NCI-H1417 treated with DMSO at 0.1 percent for 48 hours (cell line): ENCODE results near the gene ARHGAP26.

Source experiments
- DNase-seq: peaks from one replicate; lab custom pipeline; 2025; lab: John Stamatoyannopoulos, UW

Gene ARHGAP26, protein sequence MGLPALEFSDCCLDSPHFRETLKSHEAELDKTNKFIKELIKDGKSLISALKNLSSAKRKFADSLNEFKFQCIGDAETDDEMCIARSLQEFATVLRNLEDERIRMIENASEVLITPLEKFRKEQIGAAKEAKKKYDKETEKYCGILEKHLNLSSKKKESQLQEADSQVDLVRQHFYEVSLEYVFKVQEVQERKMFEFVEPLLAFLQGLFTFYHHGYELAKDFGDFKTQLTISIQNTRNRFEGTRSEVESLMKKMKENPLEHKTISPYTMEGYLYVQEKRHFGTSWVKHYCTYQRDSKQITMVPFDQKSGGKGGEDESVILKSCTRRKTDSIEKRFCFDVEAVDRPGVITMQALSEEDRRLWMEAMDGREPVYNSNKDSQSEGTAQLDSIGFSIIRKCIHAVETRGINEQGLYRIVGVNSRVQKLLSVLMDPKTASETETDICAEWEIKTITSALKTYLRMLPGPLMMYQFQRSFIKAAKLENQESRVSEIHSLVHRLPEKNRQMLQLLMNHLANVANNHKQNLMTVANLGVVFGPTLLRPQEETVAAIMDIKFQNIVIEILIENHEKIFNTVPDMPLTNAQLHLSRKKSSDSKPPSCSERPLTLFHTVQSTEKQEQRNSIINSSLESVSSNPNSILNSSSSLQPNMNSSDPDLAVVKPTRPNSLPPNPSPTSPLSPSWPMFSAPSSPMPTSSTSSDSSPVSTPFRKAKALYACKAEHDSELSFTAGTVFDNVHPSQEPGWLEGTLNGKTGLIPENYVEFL

DNA sequence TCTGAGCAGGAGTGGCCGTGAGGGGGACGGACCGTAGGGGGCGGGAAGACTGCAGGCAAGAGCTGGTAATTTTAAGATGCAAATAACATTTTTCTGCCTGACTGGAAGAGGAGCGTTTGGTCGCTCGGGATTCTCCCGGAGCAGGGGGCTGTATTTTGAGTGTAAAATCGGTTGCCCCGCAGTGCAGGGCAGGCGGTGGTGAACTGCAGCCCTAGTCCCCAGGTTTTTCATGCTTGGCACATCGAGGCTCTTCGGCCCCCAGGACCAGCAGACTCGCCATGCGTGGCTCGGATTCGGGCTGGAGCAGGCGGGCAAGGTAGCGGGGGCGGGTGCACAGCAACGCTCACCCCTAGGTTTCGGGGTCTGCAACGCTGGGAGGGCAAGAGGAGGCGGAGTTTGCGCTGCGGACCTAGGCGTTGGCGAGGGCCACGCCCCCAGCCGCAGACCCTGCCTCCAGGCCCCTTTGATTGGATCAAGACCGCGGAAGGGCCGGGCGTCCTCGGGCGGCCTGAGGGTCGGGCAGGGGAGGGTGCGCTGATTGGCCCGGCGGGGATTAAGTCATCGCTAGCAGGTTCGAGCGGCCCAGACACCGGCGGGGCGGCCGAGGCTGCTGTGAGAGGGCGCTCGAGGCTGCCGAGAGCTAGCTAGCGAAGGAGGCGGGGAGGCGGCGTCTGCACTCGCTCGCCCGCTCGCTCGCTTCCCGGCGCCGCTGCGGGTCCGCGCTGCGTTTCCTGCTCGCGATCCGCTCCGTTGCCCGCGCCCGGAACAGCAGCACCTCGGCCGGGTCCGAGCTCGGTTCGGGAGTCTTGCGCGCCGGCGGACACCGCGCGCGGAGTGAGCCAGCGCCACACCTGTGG, at the start of gene ARHGAP26:
ARHGAP26 (plus strand) TSS at position 585 of the 857 bp plus-strand sequence. CDS start 385 bp downstream, outside the sequence.
- peak; percentile 24 for DNase-seq

DNA sequence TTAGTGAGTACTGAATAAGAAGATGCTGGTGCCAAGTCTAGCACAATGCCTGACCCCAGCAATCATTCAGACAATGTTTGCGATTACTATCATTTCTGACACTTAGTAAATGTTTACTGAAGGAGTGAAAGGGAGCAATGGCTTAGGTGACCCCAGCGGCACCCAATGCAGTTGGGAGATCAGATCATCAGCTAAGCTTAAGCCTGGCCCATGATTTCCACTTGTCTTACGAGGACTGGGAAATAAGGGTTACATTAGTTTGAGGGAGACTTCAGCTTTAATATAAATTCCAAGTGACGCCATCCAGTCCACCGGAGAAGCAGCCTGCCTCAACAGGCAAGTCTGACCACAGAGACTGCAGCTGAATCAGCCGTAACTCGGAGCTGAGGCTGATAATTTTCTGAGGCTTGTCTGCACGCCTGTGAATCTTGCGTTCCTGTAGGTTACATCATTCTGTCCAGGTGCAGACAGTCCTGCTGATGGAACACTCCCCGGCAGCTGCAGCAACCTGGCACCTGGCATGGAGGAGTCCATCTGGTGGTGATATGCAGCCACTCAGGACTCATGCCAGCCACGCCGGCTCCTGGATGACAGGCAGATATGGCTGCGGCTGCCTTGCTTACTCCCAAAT, 49.4 kb upstream of the ARHGAP26 start:
- peak; percentile 51 for DNase-seq

DNA sequence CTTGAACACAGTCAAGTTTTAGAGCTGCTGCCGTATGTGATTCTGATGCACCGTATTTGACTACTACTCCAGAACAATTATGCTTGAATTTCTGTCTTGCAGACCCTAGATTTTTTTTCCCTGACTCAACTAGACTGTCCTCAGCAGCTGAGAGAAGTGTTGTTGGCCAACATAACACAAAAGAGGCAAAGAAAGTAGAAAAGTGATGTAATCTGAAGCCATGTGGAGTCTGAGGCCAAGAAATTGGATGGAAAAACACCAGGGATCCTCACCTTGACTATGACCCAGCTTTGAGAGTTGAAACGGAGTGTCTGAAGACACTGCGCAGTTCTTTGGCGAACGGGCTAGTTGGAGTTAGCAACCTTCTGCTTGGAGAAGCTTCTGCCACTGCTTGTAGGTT, 48.0 kb upstream of the ARHGAP26 start:
- no peak for DNase-seq

DNA sequence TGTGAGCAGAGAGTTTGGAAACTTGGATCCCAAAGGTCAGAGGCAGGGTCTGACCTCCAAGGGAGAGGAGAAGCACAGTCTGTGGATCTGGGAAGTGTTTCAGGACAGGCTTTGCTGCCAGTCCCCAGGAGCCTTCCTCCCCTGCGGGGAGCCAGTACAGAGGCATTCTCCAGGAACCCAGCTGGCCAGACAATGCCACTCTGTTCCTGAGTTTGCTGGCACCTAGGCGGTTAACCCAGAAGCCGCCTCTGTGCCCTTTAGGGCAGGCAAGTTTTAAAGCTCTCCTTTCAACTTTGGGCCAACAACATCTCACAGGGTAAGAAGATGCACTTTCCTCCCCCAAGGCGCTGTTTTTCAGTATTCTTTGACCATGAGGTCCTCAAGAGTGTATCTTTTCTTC, 47.3 kb upstream of the ARHGAP26 start:
- no peak for DNase-seq

DNA sequence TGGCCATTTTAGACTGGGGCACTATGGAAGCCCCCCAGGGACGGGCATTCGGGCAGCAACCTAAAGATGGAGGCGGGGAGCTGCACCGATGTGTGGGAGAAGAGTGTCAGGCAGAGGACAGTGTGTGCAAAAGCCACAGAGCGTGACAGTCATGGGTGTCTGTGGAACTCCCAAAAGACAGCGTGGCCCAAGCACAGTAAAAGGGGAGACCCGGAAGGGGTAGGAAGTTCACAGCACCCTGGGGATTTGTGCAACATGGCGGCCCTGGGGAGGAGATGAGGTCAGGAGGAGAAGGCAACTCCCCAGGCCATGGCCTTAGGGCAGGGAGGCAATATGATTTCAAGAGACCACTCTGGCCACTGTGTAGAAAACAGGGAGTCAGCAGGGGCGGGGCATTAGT, 45.4 kb upstream of the ARHGAP26 start:
- no peak for DNase-seq

DNA sequence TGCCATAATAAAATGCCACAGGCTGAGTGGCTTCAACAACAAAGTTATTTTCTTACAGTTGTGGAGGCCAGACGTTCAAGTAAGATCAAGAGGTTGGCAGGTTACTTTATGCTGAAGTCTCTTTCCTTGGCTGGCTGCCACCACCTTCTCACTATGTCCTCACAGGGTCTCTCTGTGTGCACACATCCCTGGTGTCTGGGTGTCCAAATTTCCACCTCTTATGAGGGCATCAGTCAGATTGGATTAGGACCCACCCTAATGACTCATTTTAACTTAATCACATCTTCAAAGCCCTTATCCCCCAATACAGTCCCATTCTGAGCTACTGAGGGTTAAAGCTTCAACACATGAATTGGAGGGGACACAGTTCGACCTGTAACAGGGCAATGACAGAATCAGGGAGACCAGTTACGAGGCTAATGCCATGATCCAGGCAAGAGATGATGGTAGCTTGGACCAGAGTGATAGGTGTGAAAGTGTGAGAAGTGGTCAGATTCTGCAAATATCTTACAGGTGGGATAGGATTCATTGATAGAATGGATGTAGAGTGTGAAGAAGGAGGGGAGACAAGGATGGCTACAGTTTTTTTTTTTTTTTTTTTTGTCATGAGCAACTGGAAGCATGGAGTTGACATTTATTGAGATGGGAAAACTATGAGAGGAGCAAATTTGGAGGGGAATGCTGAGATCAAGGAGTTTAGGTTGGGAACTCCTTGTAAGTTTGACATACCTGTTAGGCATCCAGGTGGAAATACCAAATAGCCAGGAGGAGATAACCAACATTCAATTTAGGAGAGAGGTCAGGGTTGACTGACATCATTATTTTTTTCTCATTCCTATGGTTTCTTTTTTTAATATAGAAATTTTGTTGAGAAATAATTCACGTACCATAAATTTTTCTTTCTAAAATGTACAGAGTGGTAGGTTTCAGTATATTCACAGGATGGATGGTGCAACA, 44.7 kb upstream of the ARHGAP26 start:
- DNase-seq = no peak

DNA sequence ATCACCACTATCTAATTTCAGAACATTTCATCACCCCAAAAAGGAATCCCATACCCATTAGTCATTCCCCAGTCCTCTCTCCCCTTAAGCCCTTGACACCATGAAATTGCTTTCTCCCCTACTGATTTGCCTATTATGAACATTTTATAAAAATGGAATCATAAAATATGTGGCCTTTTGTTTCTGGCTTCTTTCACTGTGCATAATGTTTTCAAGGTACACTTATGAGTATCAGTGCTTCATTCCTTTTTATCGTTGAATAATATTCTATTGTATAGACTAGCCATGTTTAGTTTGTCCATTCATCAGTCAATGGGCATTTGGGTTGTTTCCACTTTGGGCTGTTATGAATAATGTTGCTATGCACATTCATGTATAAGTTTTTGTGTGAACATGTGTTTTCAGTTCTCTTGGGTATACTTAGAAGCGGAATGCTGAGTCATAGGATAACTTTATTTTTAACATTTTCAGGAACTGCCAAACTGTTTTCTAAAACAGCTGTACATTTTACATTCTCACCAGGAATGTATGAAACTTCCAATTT, 43.9 kb upstream of the ARHGAP26 start:
- DNase-seq = no peak

DNA sequence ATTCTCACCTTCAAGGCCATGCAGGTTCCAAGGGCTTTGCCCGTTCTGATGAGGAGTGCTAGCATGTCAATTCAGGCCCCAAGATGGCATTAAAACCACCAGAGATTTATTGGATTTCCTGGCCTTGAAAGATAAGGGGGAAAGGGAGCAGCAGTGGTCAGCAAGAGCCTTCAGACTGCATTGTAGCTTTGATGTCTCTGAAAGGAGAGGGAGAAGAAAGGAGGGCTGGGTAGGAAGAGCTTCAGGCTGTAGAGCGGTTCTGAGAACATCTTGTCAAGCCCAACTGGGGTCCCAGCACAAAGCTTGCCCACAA, 42.5 kb upstream of the ARHGAP26 start:
- no peak for DNase-seq

DNA sequence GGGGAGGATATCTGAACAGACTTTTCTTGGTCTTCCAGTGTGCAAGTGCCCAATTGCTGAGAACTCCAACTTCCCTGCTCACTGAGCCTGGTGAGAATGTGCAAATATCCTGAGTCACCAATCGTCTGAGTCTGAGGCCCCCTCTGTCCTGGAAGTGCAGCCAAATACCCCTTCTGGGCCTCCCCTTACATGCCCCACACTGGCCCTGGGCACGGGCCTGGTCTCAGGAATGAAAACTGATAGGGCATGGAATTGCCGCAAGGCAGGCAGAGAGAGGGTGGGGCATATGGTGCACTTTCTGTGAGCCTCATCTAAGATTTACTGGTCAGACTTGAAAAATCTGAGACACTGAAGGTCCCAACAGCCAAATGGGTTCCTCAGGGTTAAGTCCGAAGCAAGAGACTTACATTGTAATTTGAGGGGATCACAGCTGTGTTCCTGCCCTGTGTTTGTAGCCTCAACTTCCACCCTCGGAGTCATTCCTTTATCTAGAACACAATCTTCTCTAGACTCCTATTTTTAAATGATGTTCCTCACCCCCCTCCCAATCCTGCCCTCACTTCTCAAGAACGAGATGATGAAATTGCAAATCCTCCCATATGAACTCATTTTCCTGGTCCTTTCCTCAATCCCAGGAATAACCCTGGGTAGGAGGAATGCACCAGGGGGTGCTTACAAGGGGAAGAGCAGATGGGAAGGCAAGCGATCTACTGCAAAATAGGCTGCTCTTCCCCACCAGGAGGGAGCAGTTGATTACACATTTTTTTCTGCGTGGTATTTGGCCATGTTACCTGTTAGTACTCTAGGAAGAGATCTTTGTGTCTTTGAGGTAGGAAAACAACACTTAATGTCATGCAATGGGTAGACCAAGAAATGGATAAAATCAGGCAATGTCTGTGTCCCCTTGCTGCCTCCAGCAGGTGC, 34.6 kb upstream of the ARHGAP26 start:
- no peak for DNase-seq

DNA sequence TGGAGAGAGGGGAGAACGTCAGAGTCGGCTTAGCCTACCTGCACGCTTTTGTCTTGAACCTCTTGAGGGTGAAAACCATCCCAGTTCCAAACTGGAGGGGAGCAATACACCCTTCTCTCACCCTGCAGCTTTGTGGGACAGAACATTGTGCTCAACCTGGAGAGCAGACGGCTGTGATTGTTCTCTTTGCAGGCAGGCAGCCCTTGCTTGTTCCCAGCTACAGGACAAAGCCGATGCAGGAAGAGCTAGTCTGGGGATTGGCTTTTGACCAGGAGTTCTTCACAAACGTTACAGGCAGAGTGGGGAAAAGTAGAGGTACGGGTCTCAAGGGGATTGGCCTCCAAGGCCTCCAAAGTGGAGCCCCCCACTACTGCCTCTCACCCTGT, 33.9 kb upstream of the ARHGAP26 start:
- no peak for DNase-seq

DNA sequence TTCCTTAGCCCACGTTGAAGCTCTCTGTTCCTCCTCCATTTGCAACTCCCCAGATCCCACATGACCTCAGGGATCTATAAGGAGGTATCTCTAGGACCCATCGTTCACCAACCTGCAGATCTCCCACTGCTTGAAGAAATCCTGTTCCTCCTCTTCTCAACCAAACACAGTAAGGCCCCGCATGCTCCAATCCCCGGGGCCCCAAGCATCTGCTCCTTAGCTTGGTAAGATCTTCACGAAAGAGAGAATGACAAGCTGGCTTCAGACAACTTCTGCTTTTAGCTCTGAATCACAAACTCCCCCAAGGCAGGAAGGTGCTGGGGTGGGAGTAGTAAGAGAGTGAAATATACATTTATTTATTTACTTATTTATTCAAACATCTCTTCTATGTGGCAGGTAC, 33.0 kb upstream of the ARHGAP26 start:
- no peak for DNase-seq

DNA sequence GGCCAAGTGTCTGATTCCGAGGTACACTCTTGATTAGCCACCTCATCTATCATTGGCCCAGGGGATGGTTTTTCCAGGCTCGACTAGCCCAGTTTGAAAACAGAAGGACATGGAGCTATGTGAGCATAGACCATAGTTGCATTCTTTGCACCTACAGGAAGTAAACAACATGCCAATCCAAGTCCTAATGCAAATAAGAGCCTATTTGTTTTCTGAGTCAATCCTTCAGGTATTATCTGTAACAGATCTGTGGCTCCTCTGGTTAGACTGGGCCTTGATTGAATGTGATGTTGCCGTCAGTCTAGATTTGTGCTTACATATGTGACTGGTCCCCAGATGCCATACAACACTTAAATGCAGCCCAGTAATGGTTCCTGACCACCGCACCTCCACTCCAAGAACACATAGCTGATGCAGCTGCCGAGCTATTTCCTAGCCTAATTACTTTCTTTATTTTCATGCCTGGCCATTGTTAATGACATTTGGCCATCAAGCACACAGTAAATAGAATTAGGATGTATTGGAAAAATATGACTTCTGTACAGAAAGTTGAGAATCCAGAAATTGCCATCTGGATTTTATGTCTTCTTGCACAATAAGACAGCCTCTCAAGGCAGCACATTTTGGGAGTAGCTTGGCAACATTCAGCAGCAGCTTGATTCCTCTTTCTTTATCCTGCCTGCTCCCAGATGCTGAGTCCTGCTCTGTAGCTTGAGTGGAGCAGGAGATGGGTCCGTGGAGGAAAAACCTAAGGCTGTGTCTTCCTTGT, 29.5 kb upstream of the ARHGAP26 start:
- DNase-seq = no peak

DNA sequence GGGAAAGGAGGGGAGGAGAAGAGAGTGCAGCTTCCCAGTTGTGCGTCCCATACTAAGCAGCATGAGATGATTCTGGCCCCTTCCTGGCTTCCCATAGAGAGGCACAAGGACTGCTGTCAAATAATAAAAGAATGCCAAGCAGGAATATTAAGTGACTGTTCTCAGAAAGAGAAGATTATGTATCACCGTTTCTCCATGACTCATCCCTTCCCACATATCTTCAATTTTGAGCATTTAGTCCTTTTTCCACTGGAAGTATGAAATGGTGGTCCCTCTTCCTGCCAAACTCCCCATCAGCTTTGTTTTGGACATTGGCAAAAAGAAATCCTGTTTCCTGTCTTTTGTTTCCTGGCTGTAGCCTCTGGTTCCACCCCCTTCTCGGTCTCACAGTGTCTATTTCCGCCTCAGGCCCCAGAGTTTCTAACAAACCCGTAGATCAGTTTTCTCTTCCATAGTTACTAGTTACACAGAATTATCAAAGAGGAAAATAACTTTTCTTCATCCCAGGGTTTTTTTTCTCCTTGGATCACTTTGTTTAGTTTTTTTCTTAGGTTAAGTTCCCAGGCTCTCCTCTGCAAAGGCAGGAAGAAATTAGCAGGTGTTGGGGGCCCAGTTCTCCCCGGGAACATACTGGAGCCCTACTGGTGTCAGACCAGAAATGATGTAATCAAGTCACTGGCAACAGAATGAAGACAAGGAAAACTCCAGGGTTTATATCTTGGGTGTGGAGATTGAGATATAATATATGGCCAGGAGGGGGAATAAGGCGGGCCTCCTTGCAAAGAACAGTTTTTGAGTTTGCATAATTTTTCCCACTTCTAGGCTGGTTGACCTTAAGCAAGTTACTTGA, 26.4 kb upstream of the ARHGAP26 start:
- no peak for DNase-seq

DNA sequence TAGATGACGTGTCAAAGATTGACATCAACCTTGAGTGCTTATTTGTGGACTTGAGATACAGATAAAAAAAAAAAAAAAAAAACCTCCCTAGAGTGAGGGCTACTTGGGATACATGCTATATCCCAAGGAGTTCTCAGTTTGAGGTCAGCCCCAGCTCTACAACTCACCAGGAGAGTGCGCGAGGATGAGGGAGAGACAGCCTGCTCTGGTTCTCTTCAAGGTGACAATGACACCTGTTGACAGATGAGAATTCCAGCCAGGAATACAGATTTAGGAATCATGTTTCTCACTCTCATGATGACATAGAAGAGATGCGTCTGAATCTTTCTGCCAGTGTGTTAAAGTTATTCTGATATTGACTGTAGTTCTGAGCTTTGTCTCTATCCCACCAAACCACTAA, 24.9 kb upstream of the ARHGAP26 start:
- no peak for DNase-seq

DNA sequence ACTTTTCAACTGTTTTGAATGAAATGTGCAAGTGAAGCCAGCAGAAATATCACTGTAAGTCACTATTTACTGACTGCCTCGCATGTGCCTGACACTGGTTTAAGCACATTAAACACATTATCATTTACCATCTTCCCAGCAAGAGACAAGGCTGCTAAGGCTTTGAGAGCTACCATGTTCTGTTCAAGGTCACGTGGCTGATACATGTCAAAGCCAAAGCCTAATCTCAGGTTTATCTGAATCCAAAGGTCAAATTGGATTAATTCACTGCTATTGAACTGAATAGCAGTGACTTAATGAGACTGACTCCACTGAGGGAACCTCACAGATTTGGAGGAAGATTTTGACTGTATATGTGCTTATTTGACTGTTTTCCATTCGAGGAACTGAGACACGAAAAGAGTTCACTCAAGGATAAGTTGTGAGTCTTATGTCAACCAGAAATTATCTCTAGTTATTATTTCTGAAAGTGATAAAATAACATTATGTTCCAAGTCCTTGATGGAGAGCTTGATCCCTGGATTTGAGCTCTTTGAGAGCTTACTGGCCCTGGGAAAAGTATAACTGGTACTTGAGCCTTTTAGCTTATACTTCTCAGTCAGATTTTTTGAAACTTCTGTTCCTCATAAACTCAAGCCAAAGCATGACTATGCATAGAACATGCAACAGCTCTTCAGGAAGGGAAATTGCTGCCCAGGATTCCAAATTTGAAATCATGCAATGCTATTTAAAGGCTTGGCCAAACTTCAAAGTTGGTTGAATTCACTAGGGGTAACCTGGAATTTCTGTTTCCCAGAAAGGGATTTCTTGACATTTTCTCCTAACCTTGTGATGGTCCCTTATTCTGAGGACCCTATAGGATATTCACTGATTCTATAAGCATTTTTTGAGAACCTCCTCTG, 23.4 kb upstream of the ARHGAP26 start:
- no peak for DNase-seq

DNA sequence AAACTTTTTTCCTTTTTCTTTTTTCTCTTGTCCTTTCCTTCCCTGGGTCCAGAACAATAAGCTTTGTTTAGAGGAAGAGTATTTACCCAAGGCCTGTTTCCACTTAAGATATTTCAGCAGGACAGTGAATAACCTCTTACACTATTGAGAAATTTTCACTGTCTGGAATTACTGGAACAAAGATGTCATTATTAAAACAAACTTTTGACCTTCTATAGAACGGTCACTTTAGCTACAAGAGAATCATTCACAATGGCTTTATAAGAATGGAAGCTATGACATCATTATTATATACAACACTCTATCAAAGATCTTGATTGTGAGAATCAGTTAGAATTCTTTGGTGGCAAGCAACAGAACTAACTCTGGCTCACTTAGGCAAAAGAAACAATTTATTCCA, 22.0 kb upstream of the ARHGAP26 start:
- DNase-seq = no peak
